Mammary epithelial cell (primary cell): ENCODE results near the gene OLFM1.

Experiments used
- EZH2 ChIP-seq: IDR thresholded peaks from 2 replicates; pipeline ENCODE4 v1.6.1; 2012; ENCODE audit warnings: low read length, inconsistent platforms, borderline replicate concordance
- TF ChIP-seq, protein P1 (sequence below), 2 donors: IDR thresholded peaks in 1 of 2; conservative IDR thresholded peaks in 1 of 2; 2 replicates each; pipeline ENCODE4 v1.5.1; 2011 to 2012; ENCODE audit warnings: inconsistent platforms in 2 of 2, low read length in 2 of 2, mild to moderate bottlenecking in 2 of 2, control low read depth in 1 of 2, low read depth in 1 of 2; ENCODE audit not compliant: insufficient read depth in 1 of 2; ENCODE audit errors: extremely low read depth in 1 of 2

- TF ChIP-seq, protein P1, sequence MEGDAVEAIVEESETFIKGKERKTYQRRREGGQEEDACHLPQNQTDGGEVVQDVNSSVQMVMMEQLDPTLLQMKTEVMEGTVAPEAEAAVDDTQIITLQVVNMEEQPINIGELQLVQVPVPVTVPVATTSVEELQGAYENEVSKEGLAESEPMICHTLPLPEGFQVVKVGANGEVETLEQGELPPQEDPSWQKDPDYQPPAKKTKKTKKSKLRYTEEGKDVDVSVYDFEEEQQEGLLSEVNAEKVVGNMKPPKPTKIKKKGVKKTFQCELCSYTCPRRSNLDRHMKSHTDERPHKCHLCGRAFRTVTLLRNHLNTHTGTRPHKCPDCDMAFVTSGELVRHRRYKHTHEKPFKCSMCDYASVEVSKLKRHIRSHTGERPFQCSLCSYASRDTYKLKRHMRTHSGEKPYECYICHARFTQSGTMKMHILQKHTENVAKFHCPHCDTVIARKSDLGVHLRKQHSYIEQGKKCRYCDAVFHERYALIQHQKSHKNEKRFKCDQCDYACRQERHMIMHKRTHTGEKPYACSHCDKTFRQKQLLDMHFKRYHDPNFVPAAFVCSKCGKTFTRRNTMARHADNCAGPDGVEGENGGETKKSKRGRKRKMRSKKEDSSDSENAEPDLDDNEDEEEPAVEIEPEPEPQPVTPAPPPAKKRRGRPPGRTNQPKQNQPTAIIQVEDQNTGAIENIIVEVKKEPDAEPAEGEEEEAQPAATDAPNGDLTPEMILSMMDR (conservative IDR thresholded peaks at IDR 0.05 in 1 of 2, IDR thresholded peaks at IDR 0.05 in 1 of 2; ENCODE audit: extremely low read depth in 1 of 2, insufficient read depth in 1 of 2, low read depth in 1 of 2, low read length in 2 of 2) = no peak
- no peak for TF ChIP-seq EZH2
These were observed 49.7 kb downstream of the OLFM1 start for GRCh38 chr9:135136991-135137832.
